Activated T-helper 1 cell treated with anti-CD3 and anti-CD28 coated beads, Interleukin-12 subunit alpha, Interleukin-12 subunit beta, Interleukin-2, Interleukin-4 antibody, amounts not matched to agents 30 ng/mL and 10 ng/mL and 1 ng/mL, durations not matched to agents 14 hours and 24 hours and 36 hours (primary cell): ENCODE measurements around the gene ELL2. TPM values are rescaled to one million over a fixed set of nuclear protein-coding genes. Genes with fewer than 3 reads are reported as not detected.
"Not testable (repeated sequence)": the region's sequence is repeated elsewhere in the genome, so short reads cannot be mapped to it uniquely, and the experiment has no call there.

Experiments used
- DNase-seq: peaks from one replicate; pipeline ENCODE4 v3.0.0; 2021; ENCODE audit warnings: low spot score
- H3K27ac Mint-ChIP-seq: one replicate; pipeline ENCODE4 v1.8.0; 2021; ENCODE audit warnings: mild to moderate bottlenecking, mixed read lengths
- H3K27me3 Mint-ChIP-seq: one replicate; pipeline ENCODE4 v1.8.0; 2022; ENCODE audit warnings: mild to moderate bottlenecking, moderate library complexity, mixed read lengths; ENCODE audit not compliant: insufficient read depth
- H3K36me3 Mint-ChIP-seq: one replicate; pipeline ENCODE4 v1.8.0; 2021; ENCODE audit warnings: low read depth, mixed read lengths
- H3K4me1 Mint-ChIP-seq: one replicate; pipeline ENCODE4 v1.8.0; 2021; ENCODE audit warnings: low read depth, mixed read lengths
- H3K4me3 Mint-ChIP-seq: one replicate; pipeline ENCODE4 v1.8.0; 2021; ENCODE audit warnings: mild to moderate bottlenecking, moderate library complexity, mixed read lengths
- H3K9me3 Mint-ChIP-seq: one replicate; pipeline ENCODE4 v1.8.0; 2021; ENCODE audit warnings: mixed read lengths
- intact Hi-C: fragments of 100-400 bp; cut with micrococcal nuclease; formaldehyde crosslinking; loops from one replicate; pipeline ENCODE4 v1.15.1; 2024
- total RNA-seq: library from RNA; stranded (reverse); gene quantifications from 2 replicates; pipeline ENCODE4 v1.2.3, GENCODE V29; 2022

ELL2 gene
- total RNA-seq, 1 donor from 2014 or later, result 93.9 TPM

DNA sequence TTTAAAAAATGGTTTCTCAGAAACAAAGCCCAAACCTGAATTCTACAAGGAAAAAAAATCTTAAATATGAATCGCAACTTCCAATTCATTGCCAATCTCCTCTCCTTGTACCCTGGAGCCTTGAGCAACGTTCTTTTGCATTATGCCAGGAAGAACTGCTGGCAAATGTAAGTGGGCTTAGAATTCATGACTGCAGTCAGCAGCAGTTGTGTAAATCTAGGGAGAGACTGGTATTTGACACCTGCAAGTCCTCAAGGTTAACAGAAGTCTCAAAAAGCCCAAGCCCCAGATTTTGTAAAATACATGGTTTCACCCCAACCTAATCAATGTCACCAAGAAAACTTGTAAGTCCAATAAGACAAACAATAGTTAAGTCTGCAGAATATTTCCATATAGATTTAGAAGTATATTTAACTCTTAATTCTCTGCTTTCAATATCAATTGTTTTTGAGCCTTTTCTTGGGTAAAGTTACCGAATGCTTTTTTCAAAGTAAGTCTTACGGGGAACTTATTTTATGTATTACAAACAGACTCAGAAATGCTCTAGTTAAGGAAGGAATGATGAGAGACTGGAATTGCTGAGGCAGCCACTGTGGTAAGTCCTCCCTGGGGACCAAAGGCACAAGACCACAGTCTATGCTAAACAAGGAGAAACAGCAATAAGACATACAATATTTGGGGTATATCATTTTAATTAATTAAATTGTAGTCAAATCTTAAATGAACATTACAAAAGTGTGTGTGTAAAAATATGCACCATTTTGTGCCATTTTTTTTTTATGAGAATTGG lies 31.3 kb downstream of the ELL2 start:
- no peaks in the 10 kb centered on the region for H3K9me3 Mint-ChIP-seq
- peaks cover 74% of the 10 kb centered on the region for H3K4me1 Mint-ChIP-seq
- H3K36me3 Mint-ChIP-seq, result peaks cover 22% of the 10 kb centered on the region
- no peak for DNase-seq
- intact Hi-C loops, result no loop called here
- H3K27me3 Mint-ChIP-seq, result no peaks in the 10 kb centered on the region
- H3K4me3 Mint-ChIP-seq, result peak overlapping the region; percentile 9
- no peak overlapping the region for H3K27ac Mint-ChIP-seq

DNA sequence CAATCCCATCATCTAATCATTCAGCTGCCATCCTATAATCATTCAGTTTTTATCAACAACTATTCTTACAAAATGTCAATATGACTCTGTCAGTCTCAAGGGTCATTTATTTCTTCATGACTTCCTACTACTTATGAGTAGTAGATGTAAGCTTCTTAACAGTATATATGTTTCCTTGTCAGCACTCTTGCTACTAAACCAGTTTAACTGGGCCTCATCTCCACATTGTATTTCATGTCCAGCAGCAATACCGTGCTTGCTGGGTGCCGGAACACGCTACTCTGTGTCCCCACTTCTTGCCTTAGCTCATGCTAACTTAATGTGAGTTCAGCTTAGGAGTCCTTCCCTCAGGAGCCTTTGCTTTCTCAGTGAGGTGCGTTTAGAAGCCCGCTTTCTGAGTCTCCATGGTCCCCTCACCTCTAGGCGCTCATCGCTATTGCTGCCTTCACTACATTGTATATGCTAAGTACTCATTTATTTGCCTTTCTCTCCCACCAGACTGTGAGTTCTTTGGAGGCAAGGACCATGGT lies 32.9 kb downstream of the ELL2 start:
- Mint-ChIP-seq H3K36me3 (peaks cover 25% of the 10 kb centered on the region), H3K9me3 (no peaks in the 10 kb centered on the region), H3K4me3 (peak overlapping the region; percentile 67), H3K27me3 (no peaks in the 10 kb centered on the region), H3K4me1 (peaks cover 75% of the 10 kb centered on the region), H3K27ac (peak overlapping the region; percentile 89)
- no peak for DNase-seq
- intact Hi-C loops, result loop anchor here (1.0 kb wide), 4 partner anchors 33 to 292 kb away; partner anchors contain the start of gene ELL2

DNA sequence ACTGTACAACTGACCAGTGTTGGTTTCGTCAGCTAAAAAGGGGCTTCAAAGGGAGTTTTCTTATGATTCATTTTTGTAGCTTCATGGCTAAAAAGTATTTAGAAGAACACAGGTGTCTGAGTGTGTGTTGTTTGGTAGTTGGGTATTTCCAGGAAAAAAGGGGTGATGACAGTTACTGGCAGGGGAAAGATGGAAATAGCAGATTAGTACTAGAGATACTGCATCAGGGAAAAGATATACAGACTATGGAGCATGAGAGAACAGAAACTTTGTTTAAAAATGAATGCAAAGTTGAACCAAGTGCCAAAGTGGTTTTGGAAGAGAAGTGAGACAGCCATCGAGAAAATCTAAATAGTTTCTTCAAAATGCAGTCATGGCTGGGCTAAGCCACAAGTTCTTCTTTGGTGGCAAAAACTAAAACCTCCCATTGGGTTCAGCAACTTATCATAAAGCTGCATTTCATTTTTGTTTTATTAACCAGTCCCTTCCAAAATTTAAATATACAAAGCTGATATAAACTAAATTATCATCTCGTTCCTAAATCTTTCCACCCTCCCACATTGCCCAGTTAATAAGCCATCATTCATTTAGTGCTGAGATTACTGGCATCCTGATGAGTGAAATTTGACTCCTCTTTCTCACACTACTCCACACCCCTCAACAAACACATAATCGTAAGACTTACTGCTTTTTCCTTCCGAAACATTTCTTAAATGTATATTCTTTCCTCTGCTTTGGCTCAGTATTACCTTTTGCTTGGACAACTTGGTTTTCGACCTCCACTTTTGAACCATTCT lies 33.5 kb downstream of the ELL2 start:
- H3K4me1 Mint-ChIP-seq, result peaks cover 79% of the 10 kb centered on the region
- DNase-seq, result no peak
- intact Hi-C loops, result loop anchor here (1.0 to 2.0 kb wide), 5 partner anchors 33 to 292 kb away; partner anchors contain the start of gene ELL2
- H3K9me3 Mint-ChIP-seq, result no peaks in the 10 kb centered on the region
- H3K36me3 Mint-ChIP-seq, result peaks cover 30% of the 10 kb centered on the region
- peak overlapping the region; percentile 89 for H3K27ac Mint-ChIP-seq
- H3K27me3 Mint-ChIP-seq, result no peaks in the 10 kb centered on the region
- H3K4me3 Mint-ChIP-seq, result peak overlapping the region; percentile 67

DNA sequence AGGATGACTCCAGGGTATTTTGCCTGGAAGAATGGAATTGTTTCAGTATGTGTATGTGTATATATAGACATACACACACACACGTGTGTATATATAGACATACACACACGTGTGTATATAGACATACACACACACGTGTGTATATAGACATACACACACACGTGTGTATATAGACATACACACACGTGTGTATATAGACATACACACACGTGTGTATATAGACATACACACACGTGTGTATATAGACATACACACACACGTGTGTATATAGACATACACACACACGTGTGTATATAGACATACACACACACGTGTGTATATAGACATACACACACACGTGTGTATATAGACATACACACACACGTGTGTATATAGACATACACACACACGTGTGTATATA lies 34.4 kb downstream of the ELL2 start:
- H3K36me3 Mint-ChIP-seq, result peaks cover 31% of the 10 kb centered on the region
- peak overlapping the region; percentile 69 for H3K27ac Mint-ChIP-seq
- H3K27me3 Mint-ChIP-seq, DNase-seq, H3K4me3 Mint-ChIP-seq, H3K9me3 Mint-ChIP-seq: not testable (repeated sequence)
- H3K4me1 Mint-ChIP-seq, result peaks cover 76% of the 10 kb centered on the region
- intact Hi-C loops, result loop anchor here (2.0 kb wide), 1 partner anchor 188 kb away; no protein-coding TSS in a partner anchor

DNA sequence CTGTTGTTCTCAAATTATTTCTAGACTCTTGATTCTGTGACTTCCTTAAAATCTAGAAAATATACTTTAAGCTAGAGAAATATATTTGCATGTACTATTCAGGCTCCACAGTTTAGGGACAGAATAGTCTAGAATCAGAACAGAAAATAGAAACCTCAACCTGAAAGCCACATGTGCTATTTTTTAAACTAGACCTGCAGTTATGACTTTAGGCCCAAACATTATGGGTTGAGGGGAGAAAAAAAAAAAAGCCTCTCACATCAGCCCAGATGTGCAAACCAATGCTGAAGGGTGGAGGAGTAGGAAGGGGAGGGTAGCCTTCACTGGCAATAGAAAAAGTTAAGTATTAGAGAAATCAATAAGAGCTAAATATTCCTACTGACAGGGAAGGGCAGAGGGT lies 35.7 kb downstream of the ELL2 start:
- H3K9me3 Mint-ChIP-seq, result no peaks in the 10 kb centered on the region
- peaks cover 27% of the 10 kb centered on the region for H3K36me3 Mint-ChIP-seq
- intact Hi-C loops, result loop anchor here (1.0 to 2.0 kb wide), 3 partner anchors 15 to 354 kb away; no protein-coding TSS in a partner anchor
- no peaks in the 10 kb centered on the region for H3K27me3 Mint-ChIP-seq
- H3K27ac Mint-ChIP-seq, result peak overlapping the region; percentile 84
- peaks cover 75% of the 10 kb centered on the region for H3K4me1 Mint-ChIP-seq
- H3K4me3 Mint-ChIP-seq, result peak overlapping the region; percentile 74
- DNase-seq, result no peak

DNA sequence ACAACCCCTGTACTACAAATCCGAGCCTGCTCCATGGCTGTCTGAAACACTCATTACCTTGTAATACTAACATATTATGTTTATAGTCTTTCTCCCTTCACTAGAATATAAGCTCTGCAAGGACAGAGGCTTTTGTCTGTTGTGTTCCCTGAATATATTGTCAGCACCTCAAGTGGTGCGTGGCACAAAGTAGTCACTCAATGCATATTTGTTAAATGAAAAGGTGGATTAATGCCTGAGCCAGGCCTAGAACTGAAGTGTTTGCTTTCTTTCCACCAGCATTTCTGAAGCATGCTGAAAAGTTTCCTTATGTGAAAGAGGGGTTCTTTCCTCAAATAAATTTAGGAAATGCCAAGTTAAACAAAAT lies 36.3 kb downstream of the ELL2 start:
- Mint-ChIP-seq H3K27me3 (no peaks in the 10 kb centered on the region), H3K27ac (no peak overlapping the region), H3K9me3 (no peaks in the 10 kb centered on the region), H3K4me3 (no peak overlapping the region), H3K4me1 (peaks cover 76% of the 10 kb centered on the region), H3K36me3 (peaks cover 28% of the 10 kb centered on the region)
- no peak for DNase-seq
- intact Hi-C loops, result loop anchor here (2.0 kb wide), 1 partner anchor 15 kb away; no protein-coding TSS in a partner anchor

DNA sequence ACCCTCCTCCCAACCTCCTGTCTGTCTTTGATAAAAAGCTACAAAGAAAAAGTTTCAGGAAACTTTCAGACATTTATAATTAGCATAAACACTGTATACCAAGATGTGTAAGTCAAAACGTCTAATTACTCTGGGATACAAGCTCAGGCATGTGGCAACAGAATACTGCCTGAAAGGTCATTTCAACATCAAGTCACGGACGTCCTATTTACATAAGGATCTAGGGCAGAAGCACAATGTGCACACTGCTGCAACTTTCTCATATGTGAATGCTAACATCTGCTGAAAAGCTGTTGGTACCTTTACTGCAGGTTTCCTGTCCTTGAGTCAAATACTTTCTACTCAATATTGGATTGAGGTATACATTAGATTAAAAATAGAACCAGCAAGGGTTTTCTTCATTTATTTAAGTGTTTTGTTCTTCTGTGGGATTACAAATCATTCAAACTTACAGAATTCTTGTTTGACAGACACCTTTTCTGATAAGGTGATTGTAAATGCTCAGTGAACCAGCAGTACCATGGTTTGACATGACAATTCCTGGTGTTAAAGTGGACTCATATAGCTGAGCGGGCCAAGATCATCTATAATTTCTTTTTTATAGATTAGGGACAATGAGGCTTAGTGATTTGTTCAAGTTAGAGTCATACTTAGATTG lies 36.8 kb downstream of the ELL2 start:
- Mint-ChIP-seq H3K27me3 (no peaks in the 10 kb centered on the region), H3K27ac (no peak overlapping the region), H3K4me1 (peaks cover 74% of the 10 kb centered on the region), H3K9me3 (no peaks in the 10 kb centered on the region), H3K4me3 (no peak overlapping the region), H3K36me3 (peaks cover 28% of the 10 kb centered on the region)
- DNase-seq, result no peak
- intact Hi-C loops, result loop anchor here (2.0 kb wide), 1 partner anchor 14 kb away; no protein-coding TSS in a partner anchor

DNA sequence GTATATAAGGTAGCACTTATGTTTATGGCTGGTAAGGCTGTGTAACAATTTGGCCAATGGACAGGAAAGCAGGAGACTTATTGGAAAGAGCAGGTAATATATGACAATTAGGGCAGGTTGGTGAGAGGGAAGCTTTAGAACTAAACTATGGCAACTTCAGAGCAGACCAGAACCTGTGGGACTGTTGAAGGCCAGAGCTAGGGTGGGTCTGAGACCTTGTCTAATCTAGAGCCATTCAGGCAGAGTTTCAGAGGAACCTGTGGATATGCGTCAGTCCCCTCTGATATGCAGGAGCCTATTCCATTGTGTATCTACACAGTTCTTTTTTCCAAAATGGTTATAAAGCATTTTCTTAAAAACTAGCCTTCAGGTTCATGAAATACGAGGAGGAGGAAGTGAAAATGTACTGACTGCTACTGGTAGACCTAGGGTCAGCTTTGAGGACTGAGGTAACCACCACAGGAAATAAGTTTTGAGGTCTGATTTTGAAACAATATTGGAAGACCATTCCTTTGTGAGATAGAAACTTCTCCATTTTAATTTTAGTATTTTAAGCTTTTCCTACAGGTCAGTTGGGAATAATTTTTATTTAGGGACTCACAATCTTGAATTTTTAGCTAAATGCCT lies 37.6 kb downstream of the ELL2 start:
- Mint-ChIP-seq H3K4me1 (peaks cover 68% of the 10 kb centered on the region), H3K4me3 (no peak overlapping the region), H3K27me3 (no peaks in the 10 kb centered on the region), H3K9me3 (no peaks in the 10 kb centered on the region), H3K36me3 (peaks cover 26% of the 10 kb centered on the region), H3K27ac (no peak overlapping the region)
- DNase-seq, result no peak
- intact Hi-C loops, result loop anchor here (2.0 kb wide), 1 partner anchor 13 kb away; no protein-coding TSS in a partner anchor

DNA sequence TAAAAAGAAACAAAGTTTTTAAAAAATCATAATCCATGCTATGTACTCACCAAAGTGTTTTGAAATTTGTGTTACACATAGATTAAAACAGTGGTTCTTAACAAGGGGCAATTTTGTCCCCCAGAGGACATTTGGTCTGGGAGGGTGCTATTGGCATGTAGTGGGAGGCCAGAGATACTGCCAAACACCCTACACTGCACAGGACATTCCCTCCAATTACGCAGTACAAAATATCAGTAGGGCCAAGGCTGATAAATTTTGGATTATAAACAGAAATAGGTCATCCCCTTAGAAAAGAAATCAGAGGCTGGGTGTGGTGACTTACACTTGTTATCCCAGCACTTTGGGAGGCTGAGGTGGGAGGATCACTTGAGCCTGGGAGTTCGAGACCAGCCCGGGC lies 38.9 kb downstream of the ELL2 start:
- no peaks in the 10 kb centered on the region for H3K27me3 Mint-ChIP-seq
- H3K4me1 Mint-ChIP-seq, result peaks cover 65% of the 10 kb centered on the region
- H3K27ac Mint-ChIP-seq, result peak overlapping the region; percentile 55
- peaks cover 26% of the 10 kb centered on the region for H3K36me3 Mint-ChIP-seq
- H3K4me3 Mint-ChIP-seq, result no peak overlapping the region
- DNase-seq, result no peak
- H3K9me3 Mint-ChIP-seq, result no peaks in the 10 kb centered on the region
- intact Hi-C loops, result no loop called here

DNA sequence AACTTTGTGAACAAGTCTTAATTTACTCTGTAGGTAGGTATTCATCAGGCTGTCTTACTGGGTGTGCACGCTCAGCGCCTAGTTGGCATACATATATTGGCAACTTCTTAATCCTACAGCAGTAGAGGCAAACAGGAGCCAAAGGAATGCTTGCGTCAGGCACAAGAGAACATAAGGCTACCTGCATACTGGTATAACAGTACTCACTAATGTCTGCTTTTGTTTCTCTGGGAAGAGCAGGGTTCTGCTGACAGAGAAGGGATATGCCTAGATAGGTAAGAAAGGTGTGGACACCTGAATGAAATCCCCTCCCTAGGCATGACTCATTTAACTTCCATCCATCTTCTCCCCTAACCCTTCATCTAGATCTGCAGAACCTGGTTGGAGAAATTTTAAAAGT lies 40.1 kb downstream of the ELL2 start:
- DNase-seq, result no peak
- Mint-ChIP-seq H3K27ac (no peak overlapping the region), H3K9me3 (no peaks in the 10 kb centered on the region), H3K4me1 (peaks cover 64% of the 10 kb centered on the region), H3K4me3 (no peak overlapping the region), H3K36me3 (peaks cover 30% of the 10 kb centered on the region), H3K27me3 (no peaks in the 10 kb centered on the region)
- intact Hi-C loops, result no loop called here

DNA sequence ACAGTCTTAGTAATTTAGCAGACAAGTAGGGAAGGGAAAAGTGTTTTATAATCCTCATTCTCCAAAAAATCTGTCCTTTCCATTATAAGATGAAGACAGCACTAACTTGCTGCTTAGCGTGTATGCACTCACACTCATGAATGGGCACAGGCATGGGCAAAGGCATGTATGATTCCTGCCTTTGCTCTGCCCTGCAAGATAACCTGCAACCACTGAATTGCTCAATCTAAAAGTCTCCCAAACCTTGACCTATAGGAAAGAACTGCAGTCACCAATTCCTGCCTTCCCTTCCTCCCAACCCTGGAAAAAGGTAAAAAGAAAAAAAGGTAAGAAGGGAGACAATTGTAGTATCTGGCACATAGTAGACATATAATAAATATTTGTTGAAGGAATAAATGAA lies 40.8 kb downstream of the ELL2 start:
- intact Hi-C loops, result no loop called here
- Mint-ChIP-seq H3K4me3 (no peak overlapping the region), H3K27me3 (no peaks in the 10 kb centered on the region), H3K4me1 (peaks cover 64% of the 10 kb centered on the region), H3K36me3 (peaks cover 33% of the 10 kb centered on the region), H3K9me3 (no peaks in the 10 kb centered on the region), H3K27ac (no peak overlapping the region)
- DNase-seq, result no peak

DNA sequence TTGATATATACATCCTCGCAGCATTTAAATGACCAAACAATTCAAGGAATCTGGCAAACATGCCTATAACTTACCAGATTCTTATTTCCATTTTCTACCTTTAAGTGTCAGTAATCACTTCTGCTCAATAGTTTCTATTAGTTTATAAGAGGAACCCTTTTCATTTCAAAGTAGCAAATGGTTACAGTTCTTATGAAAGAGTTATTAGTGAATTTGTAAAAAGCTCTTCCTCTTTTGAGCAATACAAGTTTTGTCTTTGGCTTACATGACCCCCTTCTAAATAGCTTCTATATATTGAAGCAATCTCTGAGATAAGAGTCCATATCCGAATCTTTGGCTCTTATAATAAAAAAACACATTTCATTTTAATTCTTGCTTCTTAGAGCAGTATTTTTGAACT lies 42.0 kb downstream of the ELL2 start:
- no peak overlapping the region for H3K27ac Mint-ChIP-seq
- no peaks in the 10 kb centered on the region for H3K9me3 Mint-ChIP-seq
- intact Hi-C loops, result no loop called here
- H3K36me3 Mint-ChIP-seq, result peaks cover 33% of the 10 kb centered on the region
- H3K4me3 Mint-ChIP-seq, result no peak overlapping the region
- no peaks in the 10 kb centered on the region for H3K27me3 Mint-ChIP-seq
- H3K4me1 Mint-ChIP-seq, result peaks cover 59% of the 10 kb centered on the region
- no peak for DNase-seq
